Suppressor macrophage (primary cell): ENCODE results near the gene FUNDC2.

Source experiments
- DNase-seq, 4 experiments: peaks; one replicate each; pipeline ENCODE4 v3.0.0-alpha.2; 2020 to 2022

The FUNDC2 gene

GRCh38 chrX:155070038-155070437, 43.4 kb downstream of the FUNDC2 start:
- DNase-seq, result no peak

DNA sequence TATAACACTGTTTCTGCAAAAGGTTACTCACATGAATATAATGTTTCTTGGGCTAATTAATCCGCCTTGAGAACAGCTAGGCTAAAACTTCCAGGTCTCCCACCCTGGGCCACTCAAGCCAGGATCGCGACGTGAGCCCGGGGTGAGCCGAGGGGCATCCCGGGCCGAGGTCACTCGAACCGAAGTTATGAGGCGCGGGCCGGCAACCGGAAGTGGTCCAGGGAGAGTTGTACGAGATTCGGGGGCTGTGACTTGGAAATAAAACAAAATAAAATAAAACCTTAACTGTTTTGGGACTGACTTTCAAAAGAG, 44.0 kb downstream of the FUNDC2 start:
- no peak for DNase-seq

GRCh38 chrX:155070975-155071693, 44.5 kb downstream of the FUNDC2 start, which contains the start of the genes BRCC3, CMC4 and MTCP1:
Gene BRCC3 (plus strand): TSS chrX:155071508. CDS start chrX:155071528, 20 bp downstream.
Gene CMC4 (minus strand): TSS chrX:155071136. CDS start chrX:155064023, 7,113 bp downstream.
Gene MTCP1 (minus strand): TSS chrX:155071136. CDS start chrX:155066010, 5,126 bp downstream.
- DNase-seq, result peak; percentile 83 to 93 (median 90)

DNA sequence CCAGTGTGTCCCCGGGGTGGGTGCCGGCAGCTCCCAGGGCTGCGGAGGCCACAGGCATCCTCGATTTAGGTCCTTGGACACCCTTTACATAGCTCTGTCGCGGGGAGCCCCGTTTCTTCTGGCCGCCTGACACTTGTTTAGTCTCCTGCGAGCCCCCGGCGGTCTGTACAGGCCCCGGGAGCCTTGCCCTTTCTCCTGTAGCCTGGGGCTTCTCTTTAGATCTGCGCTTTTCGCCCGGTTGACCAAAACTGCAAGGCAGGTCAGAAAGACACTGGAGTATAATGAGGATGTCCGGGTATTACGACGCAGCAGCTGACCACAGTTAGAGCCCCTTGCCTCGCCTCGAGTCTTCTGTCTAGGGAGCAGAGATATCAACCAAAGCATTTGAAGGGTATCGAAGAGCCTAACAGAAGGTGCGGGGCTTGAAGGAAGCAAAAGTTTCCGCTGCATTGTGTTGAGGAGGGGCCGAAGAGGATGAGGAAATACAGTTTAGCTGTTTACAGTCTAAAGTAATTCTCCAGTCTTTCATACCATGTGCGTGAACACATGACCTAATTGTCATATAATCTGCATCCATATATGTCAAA, 45.1 kb downstream of the FUNDC2 start:
- DNase-seq, result peak; percentile 48 to 60 (median 56)

DNA sequence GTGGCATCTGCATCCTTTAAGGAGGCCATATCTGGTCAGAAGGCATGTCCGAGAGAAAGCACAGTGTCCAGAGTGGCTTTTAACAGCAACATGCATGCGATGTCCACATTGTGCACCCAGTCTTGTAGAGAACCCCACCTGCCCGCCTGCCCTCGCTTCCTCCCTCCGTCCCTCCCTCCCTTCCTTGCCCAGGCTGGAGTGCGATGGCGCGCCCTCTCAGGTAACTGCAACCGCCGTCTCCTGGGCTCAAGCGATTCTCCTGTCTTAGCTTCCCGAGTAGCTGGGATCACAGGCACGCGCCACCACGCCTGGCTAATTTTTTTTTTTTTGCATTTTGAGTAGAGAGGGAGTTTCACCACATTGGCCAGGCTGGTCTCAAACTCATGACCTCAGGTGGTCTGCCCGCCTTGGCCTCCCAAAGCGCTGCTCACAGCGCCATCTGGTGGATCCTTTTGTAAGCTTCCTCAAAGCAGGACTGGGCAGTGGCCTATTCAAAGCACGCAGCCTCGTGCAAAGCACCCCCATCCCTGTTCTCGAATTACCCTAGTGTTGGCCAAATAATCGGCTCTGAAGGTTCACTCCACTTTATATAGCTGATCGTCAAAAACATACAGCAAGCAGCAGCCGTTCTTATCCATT, 59.7 kb downstream of the FUNDC2 start:
- DNase-seq, result peak; percentile 40 to 56 (median 46)

DNA sequence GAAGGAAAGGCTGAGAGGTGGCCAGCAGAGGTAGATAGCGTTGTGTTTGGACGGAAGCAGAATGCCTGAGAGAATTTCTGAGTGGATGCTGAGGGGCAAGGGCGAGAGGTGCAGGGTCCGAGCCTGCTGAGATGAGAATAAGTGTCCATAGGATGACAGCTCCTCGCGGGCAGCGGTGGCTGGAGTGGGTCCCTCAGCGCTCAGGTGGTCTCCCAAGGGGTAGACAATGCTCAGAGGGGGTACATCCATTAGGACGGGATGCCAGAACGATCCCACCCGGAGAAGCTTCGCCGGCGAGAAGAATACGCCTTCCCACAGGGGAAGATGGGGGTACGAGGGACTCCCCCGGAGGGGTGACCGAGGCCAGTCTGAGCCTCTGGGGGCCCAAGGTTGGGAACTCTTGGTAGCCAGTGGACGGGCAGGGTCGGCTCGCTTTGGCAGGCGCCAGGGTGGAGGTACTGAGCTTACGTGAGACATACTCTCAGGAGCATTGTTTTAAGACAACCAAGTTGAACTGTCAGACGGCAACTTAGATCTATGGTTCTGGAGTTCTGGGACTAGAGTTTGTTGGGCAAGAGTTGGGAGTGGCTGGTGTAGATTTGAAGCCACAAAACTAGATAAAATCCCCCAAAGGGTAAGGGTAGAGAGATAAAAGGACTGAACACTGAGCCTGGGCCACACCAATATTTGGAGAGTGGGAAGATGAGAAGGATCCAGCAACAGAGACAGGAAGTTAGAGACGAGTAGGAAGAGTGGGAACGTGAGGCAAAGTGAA, 60.5 kb downstream of the FUNDC2 start:
- DNase-seq, result no peak

DNA sequence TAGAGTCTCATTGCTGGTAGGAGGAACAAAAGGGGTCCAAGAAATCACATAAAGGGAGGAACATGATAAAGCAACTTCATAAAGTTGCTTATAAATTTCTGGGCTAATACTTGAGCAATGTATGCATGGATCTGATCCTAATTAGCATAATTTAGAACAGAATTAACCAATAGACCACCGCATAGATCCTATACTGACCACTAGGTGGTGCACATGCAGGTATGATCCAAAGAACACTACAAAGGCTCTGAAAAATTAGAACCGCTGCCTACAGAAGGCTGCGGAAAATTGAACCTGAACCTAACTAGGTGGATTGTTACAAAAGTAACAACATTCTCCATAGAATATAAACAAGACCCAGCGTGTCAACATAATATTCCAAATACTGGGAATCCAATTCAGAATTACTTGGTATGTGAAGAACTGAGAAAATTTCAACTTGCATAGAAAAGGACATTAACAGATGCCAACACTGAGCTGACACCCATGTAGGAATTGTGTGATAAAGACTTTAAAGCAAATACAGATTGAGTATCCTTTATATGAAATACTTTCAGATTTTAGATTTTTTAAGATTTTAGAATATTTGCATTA, 67.9 kb downstream of the FUNDC2 start:
- peak in 3 of 4 experiments; percentile 3 to 34 (median 27) for DNase-seq

DNA sequence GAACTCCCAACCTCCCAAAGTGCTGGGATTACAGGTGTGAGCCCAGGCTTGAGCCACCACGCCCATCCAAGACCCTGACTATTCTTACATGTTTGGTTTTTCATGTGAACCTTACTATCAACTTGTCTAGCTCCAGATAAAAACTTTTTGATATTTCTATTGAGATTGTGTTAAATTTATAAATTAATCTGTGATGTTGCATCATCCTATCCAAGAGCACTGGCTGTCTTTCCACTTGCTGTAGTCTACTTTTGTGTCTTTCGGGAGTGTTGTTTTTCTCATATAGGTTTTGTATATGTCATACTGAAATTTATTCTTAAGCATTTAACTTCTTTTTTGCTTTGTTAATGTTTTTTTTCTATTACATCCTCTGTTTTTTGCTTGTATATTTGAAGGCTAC, 79.3 kb downstream of the FUNDC2 start:
- no peak for DNase-seq

DNA sequence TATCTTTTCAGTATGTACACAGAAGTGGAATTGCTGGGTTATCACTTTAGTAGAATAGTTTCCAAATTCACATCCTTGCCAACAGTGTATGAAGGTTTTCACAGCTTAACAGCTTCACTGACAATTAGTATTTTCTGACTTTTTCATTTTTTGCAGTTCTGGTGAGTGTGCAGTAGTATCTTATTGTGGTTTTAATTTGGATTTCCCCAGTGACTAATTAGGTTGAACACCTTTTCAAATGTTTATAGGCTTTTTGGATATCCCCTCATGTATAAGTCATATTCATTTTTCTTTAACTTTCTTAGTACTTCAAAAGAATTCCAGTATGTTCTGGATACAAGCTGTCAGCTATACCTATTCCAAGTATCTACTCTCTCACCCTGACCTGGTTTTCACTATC, 81.8 kb downstream of the FUNDC2 start:
- no peak for DNase-seq
